TTC549 (cell line): ENCODE measurements around the gene STK38L.

Experiments used
- FAIRE-seq: peaks from 2 replicates; lab custom pipeline; 2012; peaks lifted over from hg19 to GRCh38; lab: Jason Lieb, UNC

STK38L gene

DNA sequence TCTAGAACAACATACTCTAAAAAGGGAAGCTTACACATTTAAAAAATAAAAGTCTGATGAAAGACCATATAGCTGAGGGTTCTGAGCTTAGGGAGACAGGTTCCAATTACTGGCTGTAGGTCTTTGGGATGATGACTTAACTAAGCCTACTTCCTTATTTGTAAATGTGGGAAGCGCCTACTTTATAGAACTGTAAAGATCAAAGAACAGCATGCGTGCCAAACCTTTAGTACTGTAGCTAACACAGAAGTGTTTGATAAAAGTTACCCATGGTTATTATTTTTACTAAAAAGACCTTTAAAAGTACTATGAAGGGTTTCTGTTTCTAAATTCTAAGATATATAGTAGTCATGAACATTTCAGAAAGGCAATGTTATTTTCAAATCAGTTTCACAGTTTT lies 35.7 kb downstream of the STK38L start:
- no peak for FAIRE-seq

DNA sequence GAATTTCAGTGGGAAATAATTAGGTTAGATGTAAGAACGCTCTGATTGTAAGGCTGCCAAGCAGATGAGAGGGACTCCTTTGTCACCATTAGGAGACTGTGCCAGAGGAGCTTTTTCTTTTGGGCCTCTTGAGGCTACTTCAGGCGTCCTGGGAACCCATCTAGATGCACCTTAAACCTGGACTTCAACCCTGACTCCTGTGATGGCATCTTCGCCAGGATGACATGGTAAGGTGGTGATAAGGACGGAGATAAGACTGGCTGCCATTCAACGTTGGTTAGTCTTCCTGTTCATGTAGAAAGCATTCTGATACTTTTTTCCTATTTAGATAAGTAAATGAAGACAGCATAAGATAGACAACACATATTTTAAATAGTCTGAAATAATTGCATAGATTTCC lies 36.3 kb downstream of the STK38L start:
- FAIRE-seq: no peak

DNA sequence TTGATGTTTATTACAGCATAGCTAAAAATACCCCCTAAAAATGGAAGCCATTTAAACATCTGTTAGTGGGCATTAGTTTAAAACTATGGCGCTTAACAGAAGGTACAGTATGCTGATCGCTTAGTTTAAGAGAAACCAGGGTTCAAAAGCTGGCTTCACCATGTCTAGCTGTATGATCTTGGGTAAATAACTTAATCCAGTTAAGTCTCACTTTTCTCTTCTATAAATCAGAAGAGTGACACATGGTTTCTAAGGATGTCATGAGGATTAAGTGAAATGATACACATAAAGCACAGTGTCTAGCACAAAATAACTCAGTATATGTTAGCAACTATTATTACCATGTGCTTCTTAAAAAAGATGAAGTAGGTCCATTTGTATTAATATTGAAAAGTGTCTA lies 38.7 kb downstream of the STK38L start:
- no peak for FAIRE-seq

DNA sequence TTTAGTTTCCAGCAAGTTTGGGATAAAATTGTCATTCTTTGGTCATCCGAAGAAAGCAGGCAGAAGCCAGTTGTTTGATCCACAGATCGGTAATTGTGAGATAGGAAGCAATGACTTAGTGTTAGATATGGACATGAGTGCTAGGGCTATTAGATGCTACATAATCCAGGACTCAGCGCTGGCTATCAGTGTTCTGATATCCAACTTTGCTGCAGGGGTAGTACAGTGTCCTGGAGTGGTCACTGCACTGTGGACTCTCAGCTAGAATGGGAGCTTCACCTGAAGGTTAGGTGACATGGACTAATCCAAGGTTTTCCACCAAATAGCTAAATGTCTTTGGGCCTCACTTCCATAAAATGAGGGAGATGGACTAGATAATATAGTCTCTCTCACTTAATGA lies 39.9 kb downstream of the STK38L start:
- FAIRE-seq: no peak

DNA sequence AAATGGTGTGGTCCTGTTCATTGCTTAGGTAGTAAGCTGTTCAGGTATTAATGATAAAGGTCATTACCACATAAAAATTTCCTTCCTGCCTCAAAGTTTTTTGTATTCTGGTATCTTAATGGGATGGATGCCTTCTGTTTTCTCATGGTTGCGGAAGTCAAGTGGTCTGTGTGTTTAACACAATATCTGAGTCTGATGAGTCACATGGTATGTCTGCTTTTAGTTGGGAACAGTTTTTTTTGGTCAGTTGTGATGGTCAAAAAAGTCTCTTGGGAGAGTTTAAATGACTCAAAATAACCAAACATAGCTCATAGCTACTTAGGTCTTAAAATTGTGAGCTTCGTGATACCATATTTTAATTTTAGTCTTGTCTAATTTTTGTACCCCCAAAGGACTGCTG lies 40.7 kb downstream of the STK38L start:
- no peak for FAIRE-seq

DNA sequence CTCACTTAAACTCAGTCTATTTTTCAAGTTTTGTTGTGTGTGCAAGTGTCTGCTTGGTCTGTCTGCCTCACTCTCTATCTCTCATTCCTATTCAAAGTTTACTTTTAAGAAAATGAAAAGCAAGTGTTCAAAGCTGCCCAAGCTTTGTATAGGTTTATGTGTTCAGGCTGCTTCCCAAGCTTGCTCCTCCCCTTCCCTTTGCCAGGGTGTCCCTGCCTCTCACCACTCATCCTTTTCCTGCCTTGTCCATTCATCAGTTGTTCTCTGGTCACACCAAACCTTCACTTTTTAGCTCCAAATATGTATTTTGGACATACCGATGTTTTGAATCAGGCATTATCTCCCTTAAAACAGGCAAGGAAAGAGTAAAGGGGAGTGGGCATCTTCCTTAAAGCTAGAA lies 41.3 kb downstream of the STK38L start:
- no peak for FAIRE-seq

DNA sequence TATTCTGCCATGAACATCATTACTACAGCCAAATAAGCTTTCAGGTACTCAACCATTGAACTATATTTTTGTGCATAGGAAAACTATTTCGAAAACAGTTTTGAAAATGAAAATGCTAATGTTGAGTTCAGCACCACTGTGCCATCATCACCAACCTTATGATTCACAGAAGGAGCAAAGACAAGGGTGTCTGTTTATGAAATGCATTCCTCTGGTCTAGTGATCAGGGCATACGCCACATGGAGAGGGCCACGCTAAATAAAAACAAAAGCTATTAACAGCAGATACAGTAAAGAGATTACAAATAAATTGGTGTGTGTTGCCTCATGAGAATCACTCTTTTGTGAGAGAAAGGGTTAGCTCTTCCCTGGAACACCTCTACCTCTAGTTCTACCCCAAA lies 45.3 kb downstream of the STK38L start:
- FAIRE-seq: no peak

DNA sequence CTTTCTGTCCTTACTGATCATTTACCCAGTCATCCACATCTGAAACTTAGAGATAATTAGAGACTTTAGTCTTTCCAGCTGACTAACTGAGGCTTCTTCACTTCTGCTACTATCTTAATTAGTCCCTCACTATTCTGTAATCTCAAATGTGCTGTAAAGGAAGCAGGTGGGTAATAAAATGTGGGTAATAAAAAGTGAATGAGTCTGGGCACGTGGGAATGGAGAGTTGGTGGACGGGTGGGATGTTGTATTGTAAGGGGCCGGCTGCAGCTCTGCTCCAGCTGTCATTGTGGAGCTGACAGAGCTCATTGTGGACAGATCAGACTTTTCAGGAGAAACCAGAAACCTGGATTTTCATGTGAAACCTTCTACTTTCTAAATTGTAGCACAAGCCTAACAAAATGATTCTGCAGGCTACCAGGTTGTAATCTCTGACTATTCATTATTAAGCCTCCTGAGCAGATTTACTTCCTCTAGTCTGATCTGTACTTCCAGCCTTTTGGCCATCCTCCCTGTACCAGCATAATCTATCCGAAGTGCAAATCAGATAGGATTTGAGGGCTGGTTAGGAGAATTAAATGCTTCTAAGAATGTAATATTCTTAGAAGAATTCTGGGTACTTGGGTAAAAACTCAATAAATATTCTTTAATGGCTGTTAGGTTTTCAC lies 46.5 kb downstream of the STK38L start:
- no peak for FAIRE-seq

DNA sequence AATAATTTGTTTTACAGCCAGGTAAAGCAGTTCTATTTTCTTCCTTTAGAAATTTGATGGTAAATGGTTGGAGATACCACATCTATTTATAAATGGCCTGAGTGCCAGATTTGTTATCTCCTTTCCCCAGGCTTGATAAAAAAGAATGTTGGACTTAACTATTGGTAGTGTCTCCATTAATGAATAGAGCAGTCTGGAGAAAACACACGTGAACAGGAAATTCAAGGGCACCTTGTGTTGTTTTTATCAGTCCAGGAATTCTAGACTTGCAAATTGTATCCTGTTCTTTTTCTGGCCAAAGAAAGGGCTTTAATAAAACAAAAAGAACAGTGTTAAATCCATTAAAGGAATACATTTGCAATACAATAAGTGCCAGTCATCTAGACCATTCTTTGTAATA lies 47.8 kb downstream of the STK38L start:
- FAIRE-seq: no peak

DNA sequence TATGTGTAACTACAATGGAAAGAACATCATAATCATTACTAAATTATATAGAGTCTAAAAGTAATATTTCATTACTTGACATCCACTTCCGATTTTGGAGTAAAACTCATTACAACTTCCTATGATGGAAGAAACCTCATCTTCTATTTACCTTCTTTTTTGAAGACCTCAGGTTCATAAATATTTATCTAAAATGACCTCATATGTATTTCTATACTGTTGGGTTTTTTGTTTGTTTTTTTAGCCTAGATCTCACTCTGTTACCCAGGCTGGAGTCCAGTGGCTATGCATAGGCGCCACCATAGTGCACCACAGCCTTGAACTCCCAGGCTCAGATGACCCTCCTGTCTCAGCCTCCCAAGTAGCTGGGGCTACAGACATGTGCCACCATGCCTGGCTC lies 48.6 kb downstream of the STK38L start:
- no peak for FAIRE-seq

DNA sequence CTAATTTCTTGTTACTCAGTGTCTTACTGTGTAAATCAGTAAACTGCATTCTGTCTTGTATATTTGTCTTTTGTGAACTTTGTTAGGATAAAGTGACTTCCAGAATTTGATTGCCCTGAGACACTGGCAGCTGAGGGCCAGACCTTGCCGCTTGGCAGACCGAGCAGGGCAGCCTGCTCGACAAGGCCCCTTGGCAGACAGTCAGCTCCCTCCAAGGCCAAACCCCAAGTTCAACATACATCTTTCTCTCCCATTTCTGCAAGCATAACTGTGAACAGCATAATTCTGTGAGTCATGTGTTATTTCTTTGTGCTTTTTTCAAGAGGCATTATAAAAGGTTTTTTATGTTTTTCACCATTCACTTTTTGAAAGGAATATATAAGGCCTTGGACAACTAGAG lies 49.4 kb downstream of the STK38L start:
- no peak for FAIRE-seq

DNA sequence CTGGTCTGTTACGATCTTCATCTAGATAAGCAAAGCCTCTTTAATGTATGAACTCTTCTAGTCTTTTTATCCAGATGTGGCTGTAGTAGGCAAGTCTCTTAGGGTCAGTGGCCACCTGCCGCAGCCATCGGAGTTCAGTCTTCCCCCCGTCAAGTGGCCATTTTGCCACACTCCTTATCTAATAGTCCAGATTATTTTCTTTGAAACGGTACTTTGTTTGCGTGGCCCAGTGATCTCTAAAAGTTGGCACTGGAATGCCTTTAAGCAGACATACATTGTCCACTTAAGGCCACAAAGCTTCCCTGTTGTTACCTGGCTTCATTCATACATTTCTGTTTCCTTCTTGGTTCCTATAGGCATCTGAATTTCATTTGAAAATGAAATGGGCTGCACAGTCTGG lies 52.6 kb downstream of the STK38L start:
- FAIRE-seq: no peak

DNA sequence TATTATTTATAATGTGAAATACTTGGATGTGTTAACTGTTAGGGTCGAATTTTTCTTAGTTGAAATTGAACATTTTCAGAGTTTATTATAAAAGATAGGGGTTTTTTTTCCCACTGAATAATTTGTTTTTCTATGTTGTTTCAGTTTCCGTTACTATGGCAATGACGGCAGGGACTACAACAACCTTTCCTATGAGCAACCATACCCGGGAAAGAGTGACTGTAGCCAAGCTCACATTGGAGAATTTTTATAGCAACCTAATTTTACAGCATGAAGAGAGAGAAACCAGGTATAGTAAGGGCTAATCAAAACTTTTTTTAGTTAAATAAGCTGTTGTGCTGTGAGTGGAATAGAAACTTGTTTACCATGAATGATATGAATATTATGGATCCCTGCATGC lies 53.5 kb downstream of the STK38L start:
- FAIRE-seq: no peak

DNA sequence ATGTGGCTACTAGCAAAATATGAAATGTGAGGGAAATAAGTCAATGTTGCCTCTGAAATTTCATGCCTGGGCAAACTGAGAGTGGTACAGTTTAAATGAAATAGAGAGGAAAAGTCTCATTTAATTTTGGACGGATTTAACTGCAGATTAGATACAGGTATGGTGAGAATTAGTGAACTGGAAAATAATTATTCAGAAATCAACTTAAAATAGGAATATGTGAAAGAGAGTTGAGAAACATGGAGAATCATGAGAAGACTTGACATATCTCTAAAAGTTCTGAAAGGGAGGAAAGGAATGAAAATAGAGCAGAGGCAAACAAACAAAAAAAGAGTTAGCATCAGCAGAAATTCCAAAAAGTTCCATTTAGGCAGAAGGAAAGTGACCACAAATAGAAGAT lies 55.0 kb downstream of the STK38L start:
- no peak for FAIRE-seq

DNA sequence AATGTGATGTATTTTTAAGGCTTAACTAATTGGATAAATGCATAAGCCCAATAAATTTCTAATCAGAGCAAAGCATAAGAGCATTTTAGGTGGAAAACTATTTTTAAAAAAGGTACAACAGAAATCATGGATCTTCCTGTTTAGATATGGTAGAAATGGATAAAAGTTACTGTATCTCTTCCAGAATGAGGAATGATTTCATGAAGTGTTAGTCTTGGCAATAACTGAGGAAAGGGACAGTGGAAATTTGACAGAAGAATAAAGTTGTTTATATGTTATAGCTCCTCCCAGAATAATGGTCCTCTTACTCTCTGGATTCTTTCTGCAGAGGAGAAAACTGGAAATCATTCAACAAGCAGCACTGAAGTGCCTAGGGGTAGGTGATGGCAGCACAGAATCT lies 56.1 kb downstream of the STK38L start:
- FAIRE-seq: no peak

DNA sequence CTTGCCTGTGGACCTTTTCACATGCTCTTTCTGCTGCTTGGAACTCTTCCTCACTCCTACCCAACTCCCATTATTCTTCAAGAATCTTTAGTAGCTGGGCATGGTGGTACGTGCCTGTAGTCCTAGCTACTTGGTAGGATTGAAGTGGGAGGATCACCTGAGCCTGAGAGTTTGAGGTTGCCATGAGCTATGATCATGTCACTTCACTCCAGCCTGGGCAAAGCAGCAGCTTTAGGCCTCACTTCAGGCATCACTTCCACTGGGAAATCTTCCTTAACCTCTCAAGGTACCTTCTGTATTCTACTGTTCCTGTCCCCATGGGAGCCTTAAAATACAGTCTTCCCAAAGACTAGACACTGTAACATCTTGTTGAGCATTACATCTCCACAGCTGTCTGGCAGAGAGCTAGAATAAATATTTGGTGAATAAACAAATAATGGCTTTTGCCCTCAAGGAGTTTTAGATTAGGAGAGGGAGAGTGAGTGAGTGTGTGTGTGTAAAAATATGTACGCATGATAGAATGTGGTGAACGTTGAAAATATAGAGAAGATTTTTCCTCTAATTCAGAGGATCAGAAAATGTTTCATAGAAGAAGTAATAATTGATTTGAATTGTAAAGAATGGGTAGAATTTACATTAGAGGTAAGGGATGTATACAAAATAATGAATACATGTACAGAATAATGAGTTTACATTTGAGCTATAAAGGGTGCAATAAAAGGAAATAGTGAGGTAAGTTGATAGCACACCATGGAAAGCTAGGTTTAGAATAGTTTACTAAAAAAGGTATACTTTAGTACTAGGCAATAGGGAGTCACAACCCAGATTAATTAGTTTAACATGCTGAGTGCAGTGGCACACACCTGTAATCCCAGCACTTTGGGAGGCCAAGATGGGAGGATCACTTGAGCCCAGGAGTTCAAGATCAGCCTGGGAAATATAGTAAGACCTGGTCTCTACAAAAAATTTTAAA lies 59.3 kb downstream of the STK38L start:
- no peak for FAIRE-seq

DNA sequence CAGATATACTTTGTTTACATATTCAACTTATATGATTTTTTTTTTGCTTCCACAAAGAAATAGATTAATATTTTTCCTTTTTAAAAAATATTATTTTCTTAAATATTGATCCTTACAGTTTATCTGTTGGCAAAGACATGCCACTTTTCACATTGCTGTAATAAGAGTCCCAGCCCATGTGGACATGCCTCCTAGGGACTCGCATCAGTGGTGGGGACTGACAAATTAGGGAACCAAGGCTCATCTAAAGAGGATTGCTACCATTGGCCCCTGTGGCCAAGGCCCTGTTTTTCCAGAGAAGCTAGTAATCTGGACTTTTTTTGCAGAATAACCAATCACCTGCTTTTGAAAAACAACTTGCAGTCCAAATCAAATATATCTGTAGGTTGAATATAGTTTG lies 60.8 kb downstream of the STK38L start:
- FAIRE-seq: no peak

DNA sequence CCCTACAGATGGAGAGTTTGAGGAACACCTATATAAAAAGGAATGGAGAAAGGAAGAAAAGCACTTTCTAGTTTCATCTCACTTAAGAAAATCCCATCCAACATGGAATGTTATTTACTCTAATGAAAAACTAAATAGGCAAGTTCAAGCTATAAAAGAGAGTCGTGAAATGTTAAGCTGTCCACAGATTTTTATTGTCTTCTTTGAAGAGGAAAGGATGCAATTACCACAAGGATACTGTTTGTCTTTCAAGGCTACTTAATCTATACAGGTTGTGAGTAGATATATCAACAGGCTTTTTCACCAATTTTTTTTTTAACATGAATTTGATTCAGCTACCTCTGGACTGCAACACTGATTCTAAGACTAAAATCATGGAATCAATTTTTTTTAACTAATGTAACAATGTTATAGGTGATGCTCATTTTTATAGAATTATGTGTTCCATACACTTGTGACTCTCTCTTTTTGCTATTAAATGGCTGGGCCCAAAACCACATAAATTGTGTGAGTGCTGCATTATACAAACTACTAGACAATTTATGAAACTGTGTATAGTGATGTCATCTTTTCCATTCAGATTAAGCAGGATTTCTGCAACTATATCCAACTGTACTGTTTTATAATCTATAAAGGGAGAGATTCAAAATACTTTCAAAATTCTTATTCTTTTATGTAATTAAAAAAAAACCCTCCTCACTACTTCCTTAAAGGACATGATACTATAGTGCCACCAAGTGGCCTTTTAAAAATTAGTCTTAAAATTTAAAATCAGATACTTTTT lies 61.8 kb downstream of the STK38L start:
- FAIRE-seq: peak; percentile 97

DNA sequence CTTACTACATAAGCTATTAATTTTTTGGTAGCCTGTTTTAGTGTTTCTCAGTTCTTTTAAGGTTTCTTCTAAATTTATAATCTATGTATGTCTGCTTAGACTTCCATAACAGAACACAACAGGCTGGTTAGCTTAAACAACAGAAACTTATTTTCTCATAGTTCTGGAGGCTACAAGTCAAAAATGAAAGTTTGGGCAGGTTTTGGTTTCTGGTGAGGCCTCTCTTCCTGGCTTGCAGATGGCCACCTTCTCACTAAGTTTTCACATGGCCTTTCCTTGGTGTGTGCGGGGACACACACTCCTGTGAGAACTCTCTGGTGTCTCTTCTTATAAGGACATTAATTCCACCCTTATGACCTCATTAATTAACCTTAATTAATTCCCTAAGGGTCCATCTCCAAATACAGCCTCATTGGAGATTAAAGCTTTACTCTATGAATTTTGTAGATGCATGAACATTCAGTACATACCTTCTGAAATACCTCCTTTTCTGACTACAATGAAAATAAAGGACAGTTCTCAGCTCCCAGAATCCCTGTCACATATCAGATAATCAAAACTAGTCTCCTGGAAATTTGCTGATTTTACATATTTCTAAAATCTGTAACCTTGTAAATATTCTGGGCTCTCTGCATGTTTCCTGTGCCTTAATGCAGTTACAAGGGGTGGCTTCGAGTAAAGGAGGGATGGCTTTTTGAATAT lies 65.4 kb downstream of the STK38L start:
- FAIRE-seq: no peak

DNA sequence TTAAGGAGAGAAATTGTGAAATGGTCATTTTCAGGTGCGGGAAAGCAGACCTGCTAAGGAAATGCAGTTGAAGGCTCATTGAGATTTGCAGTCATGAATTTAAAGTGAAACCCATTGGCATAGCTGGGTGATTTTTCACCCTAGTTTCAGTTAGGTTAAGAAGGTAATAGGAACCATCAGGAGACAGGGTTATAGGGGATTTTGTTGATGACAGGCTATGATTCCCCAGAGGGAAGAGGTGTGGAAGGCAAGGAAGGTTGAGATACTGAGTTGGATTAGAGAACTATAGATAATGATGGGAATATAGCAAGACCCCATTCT lies 65.9 kb downstream of the STK38L start:
- FAIRE-seq: no peak

DNA sequence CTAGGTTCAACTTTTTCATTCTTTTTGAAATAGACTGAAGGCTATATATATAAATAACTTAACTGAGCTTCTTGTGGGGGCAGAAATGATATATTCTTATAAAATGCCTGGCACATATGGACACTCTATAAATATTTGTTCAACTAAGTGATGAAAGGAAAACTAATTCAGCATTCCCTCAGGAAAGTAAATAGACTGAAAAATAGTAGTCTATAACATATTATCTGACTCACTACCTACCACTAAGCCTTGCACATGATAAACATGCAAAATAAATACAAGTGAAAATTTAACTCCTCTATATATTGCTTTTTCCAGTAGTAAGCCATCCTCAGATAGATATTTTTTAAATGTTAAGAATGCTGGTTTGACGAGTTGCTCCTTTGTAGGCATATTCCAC lies 72.9 kb downstream of the STK38L start:
- FAIRE-seq: no peak

DNA sequence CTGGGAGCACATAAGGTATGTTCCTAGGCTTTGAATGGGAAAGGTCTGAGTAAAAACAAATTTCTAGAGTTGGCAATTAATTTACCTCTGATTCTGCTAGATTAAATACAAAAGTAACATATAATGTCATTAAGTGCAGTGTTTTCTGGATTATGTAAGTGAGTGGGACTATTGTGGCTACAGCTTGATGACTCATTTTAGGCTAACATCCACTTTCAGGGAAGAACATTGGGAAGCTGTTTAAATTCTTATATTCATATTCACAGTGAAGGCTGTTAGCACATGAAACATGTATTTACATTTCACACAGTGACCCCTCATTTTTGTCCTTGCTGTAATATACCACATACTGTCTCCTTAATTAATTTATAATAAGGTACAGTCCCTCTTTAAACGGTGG lies 75.3 kb downstream of the STK38L start:
- no peak for FAIRE-seq

DNA sequence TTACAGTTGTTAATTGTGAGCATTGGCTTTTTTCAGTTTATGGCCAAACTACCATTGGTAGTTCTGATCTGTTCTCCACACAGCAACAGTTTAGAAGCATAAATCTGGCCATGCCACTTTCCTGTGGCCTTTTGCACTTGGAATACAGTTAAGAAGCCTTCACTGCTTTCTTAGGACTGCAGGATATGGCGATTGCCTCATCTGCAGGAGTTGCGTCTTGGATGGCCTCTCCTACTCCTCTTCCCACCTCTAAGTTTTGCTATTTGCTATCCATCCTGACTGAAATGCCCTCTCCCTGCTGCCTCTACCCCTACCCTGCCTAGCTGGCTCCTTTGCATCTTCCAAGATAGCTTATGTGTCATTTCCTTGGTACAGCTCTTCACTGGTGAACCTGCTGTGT lies 75.8 kb downstream of the STK38L start:
- FAIRE-seq: no peak
